Esophagus muscularis mucosa (tissue), 4 donors: Measurements from ENCODE around the gene TRIM41. TPM values are rescaled to one million over a fixed set of nuclear protein-coding genes. Genes with fewer than 3 reads are reported as not detected.
"Not testable (repeated sequence)": the region's sequence is repeated elsewhere in the genome, so short reads cannot be mapped to it uniquely, and the experiment has no call there.

Experiments used
- DNase-seq: peaks from one replicate; pipeline ENCODE4 v3.0.0-alpha.2; 2017; ENCODE audit errors: extremely low spot score
- H3K27ac ChIP-seq, 4 donors: fragments of 200-600 bp; sonication (generic); replicated peaks in 1 of 4; 1 replicate in 3 of 4; 2 replicates in 1 of 4; pipeline ENCODE4 v1.5.1; 2016 to 2019; ENCODE audit warnings: mild to moderate bottlenecking in 1 of 4
- H3K27me3 ChIP-seq, 4 donors: fragments of 200-600 bp; sonication (generic); one replicate each; pipeline versions ENCODE4 v1.5.1 to v1.6.0; 2016 to 2019
- H3K36me3 ChIP-seq, 4 donors: fragments of 200-600 bp; sonication (generic); one replicate each; pipeline ENCODE4 v1.5.1; 2016 to 2019
- H3K4me1 ChIP-seq, 4 donors: fragments of 200-600 bp; sonication (generic); one replicate each; pipeline ENCODE4 v1.5.1; 2016 to 2019
- H3K4me3 ChIP-seq, 4 donors: fragments of 200-600 bp; sonication (generic); 1 replicate in 2 of 4; 2 replicates in 2 of 4; pipeline ENCODE4 v1.5.1; 2016 to 2019; ENCODE audit warnings: mild to moderate bottlenecking in 4 of 4, moderate library complexity in 1 of 4
- H3K9me3 ChIP-seq, 4 donors: fragments of 200-600 bp; sonication (generic); 1 replicate in 3 of 4; 2 replicates in 1 of 4; pipeline ENCODE4 v1.5.1; 2016 to 2019
- CTCF ChIP-seq, 3 experiments: fragments of 200-600 bp in 2 of 3; fragments of 450-650 bp in 1 of 3; sonication (generic) in 2 of 3; IDR thresholded peaks; one replicate each; pipeline ENCODE4 v1.5.1; 2017 to 2019; ENCODE audit warnings: antibody characterized with exemption in 3 of 3, mild to moderate bottlenecking in 2 of 3, moderate library complexity in 1 of 3
- EP300 ChIP-seq: sonication (generic); formaldehyde crosslinking; IDR thresholded peaks from one replicate; pipeline ENCODE4 v1.6.1; 2017; ENCODE audit warnings: antibody characterized with exemption
- POLR2A ChIP-seq: fragments of 450-650 bp; IDR thresholded peaks from one replicate; pipeline ENCODE4 v1.6.1; 2017; ENCODE audit warnings: antibody characterized with exemption, moderate library complexity, mild to moderate bottlenecking, low read depth
- POLR2AphosphoS5 ChIP-seq, 2 donors: sonication (generic); formaldehyde crosslinking; IDR thresholded peaks; one replicate each; pipeline ENCODE4 v1.6.1; 2017; ENCODE audit warnings: antibody characterized with exemption in 2 of 2
- WGBS: methylation state at CpG from one replicate; pipeline ENCODE4 v1.1.5; 2018; 5-methylcytosine and 5-hydroxymethylcytosine counted together
- intact Hi-C: fragments of 100-400 bp; cut with DNase I; formaldehyde crosslinking; loops from one replicate; pipeline ENCODE4 v1.15.1; 2023
- total RNA-seq, 4 donors: library from RNA; depleted of rRNA; stranded (reverse); fragments of >200 nt; gene quantifications; one replicate each; pipeline versions ENCODE4 v1.1.0 to v1.2.1, GENCODE V29; 2016

Gene TRIM41
- total RNA-seq, 4 donors from 2014 or later, result 9.8 to 22.4 (median 18.2) TPM

- peak within 1 kb of the TSS; percentile 79 to 95 (median 86) for H3K4me3 ChIP-seq
- peak; percentile 94 to 98 for TF ChIP-seq POLR2AphosphoS5 (IDR thresholded peaks at IDR 0.05)
- TF ChIP-seq EP300, result no peak
- TF ChIP-seq POLR2A, result peak; percentile 86
- no peaks in the 10 kb centered on the region for H3K9me3 ChIP-seq
- peaks cover 10 to 31% (median 17%) of the 10 kb centered on the region in 4 donors for H3K36me3 ChIP-seq
- peak within 1 kb of the TSS; percentile 96 to 100 (median 98) for H3K27ac ChIP-seq
- no peaks in the 10 kb centered on the region for H3K27me3 ChIP-seq
- intact Hi-C loops, result loop anchor here (5.0 kb wide), 1 partner anchor 39 kb away; the partner anchor contains the start of gene TRIM41
- H3K4me1 ChIP-seq, result peaks cover 50 to 59% (median 54%) of the 10 kb centered on the region in 4 donors
- peak; percentile 97 for DNase-seq
- WGBS, result 0% methylated on average over 4 of the region's 43 CpGs
These were observed 37.7 kb downstream of the TRIM41 start, which contains the start of gene TRIM52 for GRCh38 chr5:181260720-181261319. TRIM52 (minus strand) TSS chr5:181261143; CDS start chr5:181260813, 330 bp downstream.

DNA sequence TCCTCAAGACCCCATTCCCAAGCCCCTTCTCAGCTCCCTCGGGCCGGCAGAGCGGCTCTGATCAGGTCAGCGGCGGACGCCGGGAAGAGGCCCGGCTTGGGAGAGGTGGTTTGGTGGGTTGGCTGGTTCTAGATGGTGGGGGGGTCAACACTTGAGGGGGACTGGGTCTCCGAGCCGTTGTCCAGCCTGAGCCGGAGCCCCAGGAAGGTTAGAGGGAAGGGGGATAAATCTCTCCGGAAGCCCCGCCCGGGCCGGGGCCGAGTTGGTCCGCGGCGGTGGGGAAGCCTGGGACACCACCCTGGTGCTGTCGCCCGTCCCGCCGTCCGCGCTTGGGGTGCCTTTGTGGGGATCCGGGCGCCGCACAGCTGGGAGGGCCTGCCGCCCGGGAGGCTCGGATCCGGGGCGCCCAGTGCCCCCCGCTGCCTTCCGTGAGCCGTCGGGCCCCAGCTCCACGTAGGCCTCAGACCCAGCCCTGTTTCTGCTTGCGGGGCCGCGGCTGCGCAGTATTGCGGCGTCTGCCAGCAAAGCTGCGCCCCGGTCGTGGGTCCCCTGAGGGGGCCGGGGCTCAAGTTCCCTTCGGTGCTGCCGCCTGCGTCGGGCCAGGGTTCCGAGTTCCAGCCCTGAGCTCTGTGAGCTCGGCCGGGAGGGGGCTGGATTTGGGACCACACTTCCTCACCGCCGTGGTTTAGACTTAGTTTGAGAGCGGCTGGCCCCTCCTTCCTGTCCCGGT is 38.4 kb downstream of the TRIM41 start:
- no peaks in the 10 kb centered on the region for H3K27me3 ChIP-seq
- 0% methylated on average over 24 of the region's 59 CpGs for WGBS
- H3K36me3 ChIP-seq, result peaks cover 10 to 28% (median 17%) of the 10 kb centered on the region in 4 donors
- H3K9me3 ChIP-seq, result no peaks in the 10 kb centered on the region
- H3K27ac ChIP-seq, result peak overlapping the region; percentile 96 to 100 (median 98)
- no peak for TF ChIP-seq EP300
- no peak for TF ChIP-seq CTCF (IDR thresholded peaks at IDR 0.05)
- TF ChIP-seq POLR2AphosphoS5 (IDR thresholded peaks at IDR 0.05), result peak; percentile 68 to 77
- TF ChIP-seq POLR2A, result peak; percentile 17
- H3K4me3 ChIP-seq, result peak overlapping the region; percentile 79 to 95 (median 86)
- no peak for DNase-seq
- H3K4me1 ChIP-seq, result peaks cover 44 to 53% (median 49%) of the 10 kb centered on the region in 4 donors
- intact Hi-C loops, result loop anchor here (5.0 kb wide), 1 partner anchor 39 kb away; the partner anchor contains the start of gene TRIM41

DNA sequence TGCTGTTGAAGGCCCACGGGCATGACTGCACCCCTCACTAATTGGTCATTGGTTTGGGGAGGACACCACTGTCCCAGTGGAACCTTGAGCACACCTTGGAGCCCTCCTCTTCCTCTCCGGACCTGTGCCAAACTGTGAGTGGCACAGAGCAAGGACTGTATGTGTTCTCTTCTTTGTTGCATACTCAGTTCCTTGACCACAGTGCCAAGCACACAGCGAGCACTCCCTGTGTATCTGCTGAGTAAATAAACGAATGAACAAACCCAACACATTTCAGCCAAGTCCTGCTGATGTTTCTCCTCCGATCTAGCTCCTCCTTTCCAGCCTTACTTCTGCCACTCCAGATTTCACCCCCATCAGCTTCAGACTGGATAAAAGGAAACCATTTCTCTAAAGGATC is 40.6 kb downstream of the TRIM41 start:
- Histone ChIP-seq H3K27ac (no peak overlapping the region), H3K4me1 (peaks cover 22 to 31% (median 27%) of the 10 kb centered on the region in 4 donors), H3K27me3 (no peaks in the 10 kb centered on the region), H3K9me3 (no peaks in the 10 kb centered on the region), H3K36me3 (peaks cover 10 to 20% (median 13%) of the 10 kb centered on the region in 4 donors), H3K4me3 (no peak overlapping the region)
- WGBS, result 85% methylated on average over 5 of the region's 5 CpGs
- no peak for DNase-seq
- no peak for TF ChIP-seq POLR2A
- no peak for TF ChIP-seq POLR2AphosphoS5 (IDR thresholded peaks at IDR 0.05)
- TF ChIP-seq CTCF (IDR thresholded peaks at IDR 0.05), result no peak
- TF ChIP-seq EP300, result no peak
- intact Hi-C loops, result loop anchor here (5.0 kb wide), 1 partner anchor 41 kb away; the partner anchor contains the start of gene TRIM41

DNA sequence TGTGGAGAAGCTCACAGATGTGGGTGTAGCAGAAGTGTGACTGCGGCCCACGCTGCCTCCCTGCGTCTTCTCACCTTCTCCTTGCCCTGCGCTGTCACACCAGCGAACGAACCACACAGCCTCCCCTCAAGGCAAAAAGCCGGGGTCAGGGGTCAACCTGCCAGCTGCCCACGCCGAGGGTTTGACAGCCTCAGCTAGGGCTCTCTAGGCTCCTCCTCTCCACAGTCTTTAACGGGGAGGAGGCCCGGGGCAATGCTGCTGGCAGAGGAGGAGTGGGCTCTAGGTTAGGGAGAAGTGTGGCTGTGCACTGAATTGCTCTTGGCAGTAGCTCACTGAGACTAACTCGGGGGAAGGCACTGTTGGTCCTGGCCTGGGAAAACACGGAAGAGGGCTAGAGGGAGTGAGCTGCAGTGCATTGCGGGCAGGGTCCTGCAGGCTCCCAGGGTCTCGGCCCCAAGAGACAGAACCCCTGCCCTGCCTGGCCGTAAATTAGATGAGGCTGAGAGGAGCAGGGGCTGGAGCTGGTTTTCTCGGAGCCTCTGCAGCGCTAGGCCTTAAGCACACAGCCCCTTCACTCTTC is 42.1 kb downstream of the TRIM41 start:
- Histone ChIP-seq H3K9me3 (no peaks in the 10 kb centered on the region), H3K36me3 (peaks cover 10 to 20% (median 13%) of the 10 kb centered on the region in 4 donors), H3K27me3 (no peaks in the 10 kb centered on the region), H3K27ac (no peak overlapping the region), H3K4me3 (no peak overlapping the region), H3K4me1 (peaks cover 7 to 16% (median 12%) of the 10 kb centered on the region in 4 donors)
- TF ChIP-seq POLR2A (no peak), EP300 (no peak), CTCF (IDR thresholded peaks at IDR 0.05) (no peak)
- DNase-seq, result no peak
- intact Hi-C loops, result no loop called here
- 68% methylated on average over 12 of the region's 18 CpGs for WGBS

- H3K27ac ChIP-seq, intact Hi-C loops, H3K4me1 ChIP-seq, DNase-seq, H3K9me3 ChIP-seq, H3K27me3 ChIP-seq, H3K4me3 ChIP-seq: not testable (repeated sequence)
- H3K36me3 ChIP-seq, result peaks cover 10 to 20% (median 13%) of the 10 kb centered on the region in 4 donors
- WGBS, result 67% methylated on average over 8 of the region's 8 CpGs
These were observed 44.3 kb downstream of the TRIM41 start for GRCh38 chr5:181267291-181267904.

DNA sequence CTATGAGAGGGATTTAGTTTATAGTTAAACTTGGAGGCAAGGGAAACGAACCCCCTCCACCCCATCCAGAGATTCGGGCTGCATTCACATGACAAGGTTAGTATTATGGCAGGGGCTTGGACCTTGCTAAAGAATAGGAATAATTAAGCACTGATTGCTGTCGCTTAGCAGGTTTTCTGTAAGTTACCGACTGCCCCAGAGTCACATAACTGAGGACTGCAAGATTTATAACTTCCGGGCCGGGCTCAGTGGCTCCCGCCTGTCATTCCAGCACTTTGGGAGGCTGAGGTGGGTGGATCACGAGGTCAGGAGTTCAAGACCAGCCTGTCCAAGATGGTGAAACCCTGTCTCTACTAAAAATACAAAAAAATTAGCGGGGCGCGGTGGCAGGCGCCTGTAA is 44.8 kb downstream of the TRIM41 start:
- H3K36me3 ChIP-seq, result peaks cover 10 to 20% (median 13%) of the 10 kb centered on the region in 4 donors
- DNase-seq, H3K27ac ChIP-seq, H3K4me3 ChIP-seq, H3K4me1 ChIP-seq, H3K27me3 ChIP-seq, H3K9me3 ChIP-seq, intact Hi-C loops: not testable (repeated sequence)
- 91% methylated on average over 12 of the region's 12 CpGs for WGBS
